H1 (cell line): Measurements from ENCODE around the gene HLF. TPM values are rescaled to one million over a fixed set of nuclear protein-coding genes. Genes with fewer than 3 reads are reported as not detected.

Experiments used
- RXRA ChIP-seq: IDR thresholded peaks from 2 replicates; pipeline ENCODE4 v1.6.1; 2011; ENCODE audit warnings: low read depth, mild to moderate bottlenecking, low read length, moderate library complexity; ENCODE audit not compliant: insufficient read depth
- polyA plus RNA-seq, 7 experiments: library from polyadenylated mRNA; depleted of rRNA in 3 of 7; stranded (reverse) in 5 of 7; unstranded in 2 of 7; fragments of >200 nt in 5 of 7; fragments of 200-250 nt in 2 of 7; gene quantifications; 1 replicate in 5 of 7; 2 replicates in 1 of 7; 4 replicates in 1 of 7; pipeline versions ENCODE4 v1.2.1 to v1.2.3, GENCODE V29; 2011 to 2013; ENCODE audit warnings: missing spikeins in 2 of 7, mixed read lengths in 2 of 7
- total RNA-seq: library from RNA; stranded (reverse); fragmentation: NEBNext Ultra II Directional; extraction: Animal tissue kit (Norgen Biotek cat#: 25700); gene quantifications from 2 replicates; pipeline ENCODE4 v1.2.1, GENCODE V29; 2021
- TF ChIP-seq, protein P1 (sequence below), 3 experiments: IDR thresholded peaks; 1 replicate in 2 of 3; 2 replicates in 1 of 3; pipeline versions ENCODE4 v1.5.1 to v1.6.1; 2011; ENCODE audit warnings: low read length in 3 of 3, mild to moderate bottlenecking in 3 of 3, inconsistent platforms in 2 of 3, low read depth in 1 of 3, moderate library complexity in 1 of 3; ENCODE audit not compliant: insufficient read depth in 1 of 3; ENCODE audit errors: control extremely low read depth in 1 of 3

The HLF gene
- total and polyA plus RNA-seq, 2 of the 8 experiments (the other 6 are each of a cell fraction or from before 2014, with no cell fraction given) = 0.39 to 0.60 TPM

DNA sequence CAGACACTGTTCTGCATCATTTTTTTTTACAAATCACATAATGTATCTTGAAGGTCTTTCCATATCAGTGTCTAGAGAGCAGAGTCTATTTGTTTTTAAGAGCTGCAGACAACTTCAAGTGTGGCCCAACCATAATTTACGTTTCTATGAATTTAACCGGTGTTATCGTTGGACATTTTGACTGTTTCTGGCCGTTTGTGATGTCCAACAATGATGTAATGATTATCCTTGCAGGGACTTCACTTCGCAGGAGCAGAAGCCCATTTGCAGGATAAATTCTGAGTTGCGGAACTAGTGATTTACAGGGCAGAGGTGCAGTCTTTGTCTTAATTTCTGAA, 26.9 kb upstream of the HLF start (continued):
- TF ChIP-seq, protein P1, sequence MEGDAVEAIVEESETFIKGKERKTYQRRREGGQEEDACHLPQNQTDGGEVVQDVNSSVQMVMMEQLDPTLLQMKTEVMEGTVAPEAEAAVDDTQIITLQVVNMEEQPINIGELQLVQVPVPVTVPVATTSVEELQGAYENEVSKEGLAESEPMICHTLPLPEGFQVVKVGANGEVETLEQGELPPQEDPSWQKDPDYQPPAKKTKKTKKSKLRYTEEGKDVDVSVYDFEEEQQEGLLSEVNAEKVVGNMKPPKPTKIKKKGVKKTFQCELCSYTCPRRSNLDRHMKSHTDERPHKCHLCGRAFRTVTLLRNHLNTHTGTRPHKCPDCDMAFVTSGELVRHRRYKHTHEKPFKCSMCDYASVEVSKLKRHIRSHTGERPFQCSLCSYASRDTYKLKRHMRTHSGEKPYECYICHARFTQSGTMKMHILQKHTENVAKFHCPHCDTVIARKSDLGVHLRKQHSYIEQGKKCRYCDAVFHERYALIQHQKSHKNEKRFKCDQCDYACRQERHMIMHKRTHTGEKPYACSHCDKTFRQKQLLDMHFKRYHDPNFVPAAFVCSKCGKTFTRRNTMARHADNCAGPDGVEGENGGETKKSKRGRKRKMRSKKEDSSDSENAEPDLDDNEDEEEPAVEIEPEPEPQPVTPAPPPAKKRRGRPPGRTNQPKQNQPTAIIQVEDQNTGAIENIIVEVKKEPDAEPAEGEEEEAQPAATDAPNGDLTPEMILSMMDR (IDR thresholded peaks at IDR 0.05; ENCODE audit: control extremely low read depth in 1 of 3, insufficient read depth in 1 of 3, low read depth in 1 of 3, low read length in 3 of 3) = no peak
- TF ChIP-seq RXRA = no peak
